Parathyroid adenoma (tissue), 2 donors: ENCODE results near the gene PRXL2C.

Experiments
- H2AFZ ChIP-seq: fragments of 300-600 bp; sonication (generic); one replicate; pipeline ENCODE4 v1.7.0; 2017; ENCODE audit warnings: antibody characterized with exemption, mild to moderate bottlenecking
- H3K27ac ChIP-seq: fragments of 300-600 bp; sonication (generic); one replicate; pipeline ENCODE4 v1.7.0; 2017
- H3K27me3 ChIP-seq: fragments of 300-600 bp; sonication (generic); one replicate; pipeline ENCODE4 v1.7.0; 2017; ENCODE audit warnings: low read length; ENCODE audit not compliant: control insufficient read depth, insufficient read depth
- H3K36me3 ChIP-seq: fragments of 300-600 bp; sonication (generic); one replicate; pipeline ENCODE4 v1.7.0; 2017; ENCODE audit warnings: low read length; ENCODE audit not compliant: control insufficient read depth, insufficient read depth
- H3K4me1 ChIP-seq: fragments of 300-600 bp; sonication (generic); one replicate; pipeline ENCODE4 v1.7.0; 2017; ENCODE audit warnings: control low read depth
- H3K4me2 ChIP-seq: fragments of 300-600 bp; sonication (generic); one replicate; pipeline ENCODE4 v1.7.0; 2017; ENCODE audit warnings: low read length
- H3K4me3 ChIP-seq: fragments of 300-600 bp; sonication (generic); one replicate; pipeline ENCODE4 v1.7.0; 2017; ENCODE audit warnings: low read depth, low read length
- H3K79me2 ChIP-seq: fragments of 300-600 bp; sonication (generic); one replicate; pipeline ENCODE4 v1.7.0; 2017; ENCODE audit warnings: control low read depth
- H3K9ac ChIP-seq: fragments of 300-600 bp; sonication (generic); one replicate; pipeline ENCODE4 v1.7.0; 2017; ENCODE audit warnings: mild to moderate bottlenecking
- H3K9me3 ChIP-seq: fragments of 300-600 bp; sonication (generic); one replicate; pipeline ENCODE4 v1.7.0; 2017; ENCODE audit warnings: low read length; ENCODE audit not compliant: control insufficient read depth
- TF ChIP-seq, protein P1 (sequence below): fragments of 300-600 bp; sonication (generic); IDR thresholded peaks from one replicate; pipeline ENCODE4 v1.7.0; 2017; ENCODE audit warnings: antibody characterized with exemption, mild to moderate bottlenecking
- donor health status: primary hyperparathyroidism.

Gene PRXL2C

GRCh38 chr9:96612105-96612965 lies 42.8 kb downstream of the PRXL2C start:
- no peak overlapping the region for H2AFZ ChIP-seq
- H3K9me3 ChIP-seq: no peaks in the 10 kb centered on the region
- peaks cover 3% of the 10 kb centered on the region for H3K4me1 ChIP-seq
- H3K27me3 ChIP-seq: no peaks in the 10 kb centered on the region
- no peak overlapping the region for H3K4me3 ChIP-seq
- H3K9ac ChIP-seq: no peak overlapping the region
- TF ChIP-seq, protein P1, sequence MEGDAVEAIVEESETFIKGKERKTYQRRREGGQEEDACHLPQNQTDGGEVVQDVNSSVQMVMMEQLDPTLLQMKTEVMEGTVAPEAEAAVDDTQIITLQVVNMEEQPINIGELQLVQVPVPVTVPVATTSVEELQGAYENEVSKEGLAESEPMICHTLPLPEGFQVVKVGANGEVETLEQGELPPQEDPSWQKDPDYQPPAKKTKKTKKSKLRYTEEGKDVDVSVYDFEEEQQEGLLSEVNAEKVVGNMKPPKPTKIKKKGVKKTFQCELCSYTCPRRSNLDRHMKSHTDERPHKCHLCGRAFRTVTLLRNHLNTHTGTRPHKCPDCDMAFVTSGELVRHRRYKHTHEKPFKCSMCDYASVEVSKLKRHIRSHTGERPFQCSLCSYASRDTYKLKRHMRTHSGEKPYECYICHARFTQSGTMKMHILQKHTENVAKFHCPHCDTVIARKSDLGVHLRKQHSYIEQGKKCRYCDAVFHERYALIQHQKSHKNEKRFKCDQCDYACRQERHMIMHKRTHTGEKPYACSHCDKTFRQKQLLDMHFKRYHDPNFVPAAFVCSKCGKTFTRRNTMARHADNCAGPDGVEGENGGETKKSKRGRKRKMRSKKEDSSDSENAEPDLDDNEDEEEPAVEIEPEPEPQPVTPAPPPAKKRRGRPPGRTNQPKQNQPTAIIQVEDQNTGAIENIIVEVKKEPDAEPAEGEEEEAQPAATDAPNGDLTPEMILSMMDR: no peak
- H3K27ac ChIP-seq: no peak overlapping the region
- H3K79me2 ChIP-seq: no peaks in the 10 kb centered on the region
- no peak overlapping the region for H3K4me2 ChIP-seq
- H3K36me3 ChIP-seq: no peaks in the 10 kb centered on the region

DNA sequence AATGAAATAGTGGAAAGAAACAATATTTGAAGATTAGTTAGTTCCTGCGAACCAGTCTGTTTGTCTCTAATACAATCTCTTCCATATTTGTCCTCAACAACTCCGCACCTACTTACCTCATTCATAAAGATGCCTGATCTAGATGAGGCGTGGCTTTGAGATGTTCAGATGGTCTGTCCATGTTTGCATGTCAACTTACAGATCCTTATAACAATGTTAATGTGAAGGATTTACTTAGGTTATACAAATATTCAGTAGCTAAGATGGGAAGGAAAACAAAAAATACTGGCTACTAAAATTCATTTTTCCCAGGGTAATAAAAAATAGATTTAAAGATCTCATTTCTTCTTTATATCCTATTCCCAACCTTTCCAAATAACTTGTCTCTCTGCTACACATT lies 43.8 kb downstream of the PRXL2C start:
- H3K27ac ChIP-seq: no peak overlapping the region

DNA sequence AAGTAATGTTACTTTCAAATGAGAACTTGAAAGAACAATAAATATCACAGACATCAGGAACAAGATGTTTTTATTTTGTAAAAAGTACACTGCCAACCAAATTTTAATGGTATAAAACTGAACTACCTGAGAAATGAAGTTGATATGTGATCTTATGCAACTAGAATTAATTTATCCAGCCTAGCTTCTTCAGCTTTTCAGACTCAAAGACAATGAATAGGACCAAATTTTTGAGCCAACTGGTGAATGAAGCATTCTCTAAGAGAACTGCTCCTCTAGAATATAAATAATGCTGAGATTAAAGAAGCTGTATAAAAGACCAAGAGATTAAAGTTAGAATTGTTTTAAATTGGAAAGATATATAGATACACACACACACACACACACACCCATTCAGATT lies 45.4 kb downstream of the PRXL2C start:
- H2AFZ ChIP-seq: no peak overlapping the region

More for the DNA sequence above, 43.8 kb downstream of the PRXL2C start:
- Histone ChIP-seq H3K9ac (no peak overlapping the region), H3K4me3 (no peak overlapping the region), H3K4me2 (no peak overlapping the region), H3K79me2 (no peaks in the 10 kb centered on the region), H3K4me1 (peaks cover 3% of the 10 kb centered on the region), H3K9me3 (no peaks in the 10 kb centered on the region), H3K36me3 (no peaks in the 10 kb centered on the region), H2AFZ (no peak overlapping the region), H3K27me3 (no peaks in the 10 kb centered on the region)
- TF ChIP-seq, protein P1: no peak

DNA sequence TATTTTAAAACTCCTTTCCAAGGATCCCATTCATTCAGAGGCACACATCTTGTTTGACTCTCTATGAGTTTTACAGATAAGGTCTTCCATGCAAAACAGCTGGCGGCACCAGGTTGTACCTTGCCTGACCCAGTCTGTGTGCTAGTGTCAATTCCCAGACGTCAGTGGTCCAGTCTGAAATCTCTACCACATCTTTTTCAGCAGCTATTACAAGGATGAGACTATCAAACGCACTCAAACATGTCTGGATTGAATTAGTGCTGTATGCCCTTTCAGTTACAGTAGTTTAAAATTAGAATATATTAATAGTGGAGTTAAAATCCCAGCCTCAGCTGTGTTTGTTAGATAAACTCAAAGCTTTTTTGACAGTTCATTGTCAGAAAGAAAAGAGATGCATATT lies 47.1 kb downstream of the PRXL2C start:
- H3K4me3 ChIP-seq: no peak overlapping the region
- no peak overlapping the region for H3K9ac ChIP-seq
- no peaks in the 10 kb centered on the region for H3K27me3 ChIP-seq
- no peak overlapping the region for H3K27ac ChIP-seq
- H3K79me2 ChIP-seq: no peaks in the 10 kb centered on the region
- H3K9me3 ChIP-seq: no peaks in the 10 kb centered on the region
- TF ChIP-seq, protein P1: no peak
- no peak overlapping the region for H3K4me2 ChIP-seq
- no peak overlapping the region for H2AFZ ChIP-seq
- no peaks in the 10 kb centered on the region for H3K36me3 ChIP-seq
- peaks cover 3% of the 10 kb centered on the region for H3K4me1 ChIP-seq

More for the DNA sequence above, 45.4 kb downstream of the PRXL2C start:
- H3K4me1 ChIP-seq: peaks cover 3% of the 10 kb centered on the region
- no peak overlapping the region for H3K4me3 ChIP-seq
- no peaks in the 10 kb centered on the region for H3K9me3 ChIP-seq
- no peak overlapping the region for H3K27ac ChIP-seq
- H3K27me3 ChIP-seq: no peaks in the 10 kb centered on the region
- TF ChIP-seq, protein P1: no peak
- no peaks in the 10 kb centered on the region for H3K36me3 ChIP-seq
- no peak overlapping the region for H3K4me2 ChIP-seq
- no peak overlapping the region for H3K9ac ChIP-seq
- H3K79me2 ChIP-seq: no peaks in the 10 kb centered on the region

DNA sequence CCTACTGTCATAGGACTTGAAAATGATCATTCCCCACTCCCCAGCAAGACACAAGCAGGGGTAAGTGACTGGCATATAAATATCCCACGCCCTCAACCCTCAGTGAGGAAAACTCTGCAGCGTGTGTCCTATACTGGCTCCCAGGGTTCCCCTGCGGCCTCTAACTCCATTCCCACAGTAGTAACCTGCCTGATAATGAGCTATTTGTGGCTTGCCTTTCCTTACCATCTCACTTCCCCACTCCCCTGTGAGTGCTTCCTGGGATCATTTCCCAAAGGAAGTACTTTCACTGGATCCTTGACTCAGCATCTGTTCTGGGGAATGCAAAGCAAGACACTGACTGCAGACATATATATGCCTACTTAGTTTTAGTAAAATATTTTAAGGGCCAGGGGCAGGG lies 49.8 kb downstream of the PRXL2C start:
- H3K27ac ChIP-seq: no peak overlapping the region
- no peak overlapping the region for H3K4me3 ChIP-seq
- H3K79me2 ChIP-seq: no peaks in the 10 kb centered on the region
- no peak overlapping the region for H3K9ac ChIP-seq
- H3K27me3 ChIP-seq: no peaks in the 10 kb centered on the region
- no peaks in the 10 kb centered on the region for H3K4me1 ChIP-seq
- no peaks in the 10 kb centered on the region for H3K9me3 ChIP-seq
- no peaks in the 10 kb centered on the region for H3K36me3 ChIP-seq
- no peak overlapping the region for H2AFZ ChIP-seq
- no peak overlapping the region for H3K4me2 ChIP-seq
- TF ChIP-seq, protein P1: no peak
